ENCODE data around the gene EFTUD2. TPM values are rescaled to one million over a fixed set of nuclear protein-coding genes. Genes with fewer than 3 reads are reported as not detected.
"Not testable (repeated sequence)": the region's sequence is repeated elsewhere in the genome, so short reads cannot be mapped to it uniquely, and the experiment has no call there.

Gene EFTUD2
- 95.7 TPM for polyA plus RNA-seq (2013, experiment 1 of 2)
- polyA plus RNA-seq (2013, experiment 2 of 2) = 98.4 TPM

DNA sequence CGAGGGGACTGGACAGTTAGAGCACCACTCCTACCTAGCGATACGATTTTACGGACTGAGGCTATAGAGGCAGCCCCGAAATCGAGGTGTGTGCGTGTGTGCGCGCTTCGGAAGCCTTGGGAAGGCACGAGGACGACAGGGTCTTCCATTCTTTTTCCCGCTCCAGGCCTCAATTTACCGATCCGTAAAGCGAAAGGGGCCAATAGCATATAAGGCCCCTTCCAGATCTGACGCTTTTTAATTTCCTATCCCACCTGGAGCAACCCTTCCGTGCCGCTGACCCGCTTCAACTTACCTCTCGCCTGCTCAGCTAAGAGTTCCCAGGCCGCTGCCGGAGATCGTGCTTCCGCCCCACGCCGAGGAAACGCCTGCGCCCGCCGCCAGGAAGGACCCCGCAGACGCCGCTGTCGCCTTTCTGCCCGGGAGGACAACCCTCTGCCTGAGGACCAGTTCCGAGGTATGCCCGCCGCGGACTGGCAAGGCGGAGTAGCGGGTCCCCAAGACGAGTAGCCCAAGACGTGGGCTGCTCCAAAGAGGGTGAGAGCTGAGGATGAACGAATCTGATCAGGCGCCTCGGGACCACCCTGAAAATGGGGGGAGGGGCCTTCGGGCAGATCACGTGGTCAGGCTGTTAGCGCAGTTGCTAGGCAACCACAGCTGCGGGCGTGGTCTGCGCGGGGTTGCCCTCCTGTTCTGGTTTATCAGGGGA is at the start of gene EFTUD2:
EFTUD2 (minus strand) TSS at position 372 of the 709 bp plus-strand sequence. CDS start 4,924 bp downstream, outside the sequence.
- no peak within 1 kb of the TSS for H3K23ac ChIP-seq (ENCODE audit: low read length)
- peak within 1 kb of the TSS; percentile 73 for H2BK5ac ChIP-seq (ENCODE audit: low read length)
- H3K79me2 ChIP-seq (ENCODE audit: control insufficient read depth, insufficient read depth, low read length) = peaks cover 18% of the 10 kb centered on the region
- H3K27ac ChIP-seq (ENCODE audit: low read depth, low read length) = no peak within 1 kb of the TSS
- H4K5ac ChIP-seq (ENCODE audit: low read length) = no peak within 1 kb of the TSS
- no peak within 1 kb of the TSS for H3K18ac ChIP-seq (ENCODE audit: low read length)
- no CpG with 5 or more reads among the region's 54 CpGs for WGBS (ENCODE audit: extremely low coverage, insufficient coverage, low lambda C conversion rate)
- H2AK5ac ChIP-seq (ENCODE audit: low read length) = no peak within 1 kb of the TSS
- H3K27me3 ChIP-seq (ENCODE audit: insufficient read depth, low read length, poor library complexity) = no peaks in the 10 kb centered on the region
- H3K36me3 ChIP-seq (ENCODE audit: control insufficient read depth, insufficient read depth, low read length) = no peaks in the 10 kb centered on the region
- H3K9ac ChIP-seq (ENCODE audit: low read length) = peak within 1 kb of the TSS; percentile 89
- peaks cover 5% of the 10 kb centered on the region for H3K79me1 ChIP-seq (ENCODE audit: low read length)
- no peak within 1 kb of the TSS for H2BK120ac ChIP-seq (ENCODE audit: low read depth, low read length)
- H3K4me2 ChIP-seq (ENCODE audit: low read length) = peak within 1 kb of the TSS; percentile 81
- H3K4ac ChIP-seq (ENCODE audit: low read depth, low read length) = peak within 1 kb of the TSS; percentile 73
- H3K4me3 ChIP-seq (ENCODE audit: low read length) = peak within 1 kb of the TSS; percentile 82
- H3K56ac ChIP-seq (ENCODE audit: low read length) = peak within 1 kb of the TSS; percentile 96
- peak; percentile 93 for DNase-seq
- no peaks in the 10 kb centered on the region for H3K4me1 ChIP-seq (ENCODE audit: control insufficient read depth, low read depth, low read length)
- no peak within 1 kb of the TSS for H4K8ac ChIP-seq (ENCODE audit: low read depth, low read length)
- no peak within 1 kb of the TSS for H2BK15ac ChIP-seq (replicated peaks; ENCODE audit: low read depth)

DNA sequence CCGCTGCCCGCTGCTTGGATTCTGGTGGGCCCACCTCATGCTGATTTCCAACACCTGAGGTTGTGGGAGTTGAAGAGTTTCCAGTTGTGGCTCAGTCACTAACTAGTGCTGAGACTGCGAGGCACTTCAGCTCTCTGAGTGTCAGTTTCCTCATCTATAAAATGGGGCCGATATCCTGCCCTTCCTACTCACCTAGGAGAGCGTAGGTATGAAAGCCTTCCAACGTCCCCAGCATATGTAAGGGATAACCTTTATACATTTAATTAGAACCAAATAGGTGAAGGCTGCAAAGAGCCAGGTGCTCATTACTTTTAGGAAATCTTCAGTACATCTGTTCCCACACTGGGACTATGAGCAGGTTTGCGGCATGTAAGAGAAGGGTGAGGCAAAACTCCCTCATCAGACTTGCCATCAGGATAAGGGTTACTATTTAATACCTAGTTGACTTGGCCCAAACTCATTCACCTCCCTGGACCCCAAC is 49.1 kb upstream of the EFTUD2 start:
- no peak for DNase-seq
- no CpG with 5 or more reads among the region's 7 CpGs for WGBS (ENCODE audit: extremely low coverage, insufficient coverage, low lambda C conversion rate)
- peak overlapping the region; percentile 89 for H3K56ac ChIP-seq (ENCODE audit: low read length)
- H2BK15ac ChIP-seq (replicated peaks; ENCODE audit: low read depth) = no peak overlapping the region
- peaks cover 19% of the 10 kb centered on the region for H3K79me2 ChIP-seq (ENCODE audit: control insufficient read depth, insufficient read depth, low read length)
- peaks cover 3% of the 10 kb centered on the region for H3K79me1 ChIP-seq (ENCODE audit: low read length)
- peak overlapping the region; percentile 39 for H3K4me3 ChIP-seq (ENCODE audit: low read length)
- peaks cover 4% of the 10 kb centered on the region for H3K4me1 ChIP-seq (ENCODE audit: control insufficient read depth, low read depth, low read length)
- peak overlapping the region; percentile 6 for H3K23ac ChIP-seq (ENCODE audit: low read length)
- no peak overlapping the region for H2BK120ac ChIP-seq (ENCODE audit: low read depth, low read length)
- H3K4me2 ChIP-seq (ENCODE audit: low read length) = peak overlapping the region; percentile 96
- peak overlapping the region; percentile 79 for H3K9ac ChIP-seq (ENCODE audit: low read length)
- H4K5ac ChIP-seq (ENCODE audit: low read length) = no peak overlapping the region
- H4K8ac ChIP-seq (ENCODE audit: low read depth, low read length) = no peak overlapping the region
- H2BK5ac ChIP-seq (ENCODE audit: low read length) = no peak overlapping the region
- no peaks in the 10 kb centered on the region for H3K36me3 ChIP-seq (ENCODE audit: control insufficient read depth, insufficient read depth, low read length)
- H2AK5ac ChIP-seq (ENCODE audit: low read length) = no peak overlapping the region
- H3K4ac ChIP-seq (ENCODE audit: low read depth, low read length) = no peak overlapping the region
- no peak overlapping the region for H3K18ac ChIP-seq (ENCODE audit: low read length)
- no peaks in the 10 kb centered on the region for H3K27me3 ChIP-seq (ENCODE audit: insufficient read depth, low read length, poor library complexity)
- no peak overlapping the region for H3K27ac ChIP-seq (ENCODE audit: low read depth, low read length)

DNA sequence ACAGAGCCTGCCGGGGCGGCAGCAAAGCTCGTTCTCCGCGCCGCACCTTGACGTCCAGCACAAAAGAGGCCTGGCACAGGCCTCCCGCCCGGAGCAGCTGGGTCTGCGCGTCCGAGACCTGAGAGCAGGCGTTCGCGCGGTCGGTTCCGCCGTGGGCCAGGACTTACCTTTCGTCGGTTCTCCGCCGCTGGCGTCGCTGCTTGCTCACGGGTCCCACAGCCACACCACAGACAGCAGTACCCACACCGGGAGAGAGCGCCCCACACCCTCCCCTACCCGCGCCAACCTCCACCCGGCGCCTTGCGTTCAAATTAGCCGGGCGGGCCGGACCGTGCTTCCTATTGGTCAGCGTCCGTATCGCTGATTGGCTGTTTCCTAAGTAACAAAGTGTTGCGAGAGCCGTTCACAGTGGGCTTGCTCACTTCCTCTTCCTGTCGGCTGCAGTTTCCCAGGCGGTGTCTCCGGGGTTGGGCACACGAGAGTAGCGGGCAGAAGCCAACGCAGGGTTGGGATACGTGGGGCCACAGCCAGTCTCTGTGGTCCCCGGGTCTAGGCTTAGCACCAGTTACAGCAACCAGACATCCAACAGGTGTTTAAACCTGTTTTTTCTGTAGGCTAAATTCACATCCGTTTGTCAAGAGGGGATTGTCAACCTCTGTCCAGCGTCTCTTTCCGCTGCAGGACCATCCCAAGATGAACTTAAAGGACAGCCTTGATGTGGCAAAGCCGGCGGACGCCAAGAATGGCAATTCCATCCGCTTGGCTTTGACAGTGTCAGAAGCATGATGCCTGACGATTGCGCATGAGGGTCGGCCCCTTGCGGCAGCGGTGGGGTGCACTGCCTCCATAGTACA is 48.4 kb upstream of the EFTUD2 start, which contains the start of gene KIF18B:
KIF18B (minus strand) TSS at position 313 of the 854 bp plus-strand sequence. CDS start 11,429 bp downstream, outside the sequence.
- Histone ChIP-seq H3K4me2 (ENCODE audit: low read length) (peak within 1 kb of the TSS; percentile 96), H3K4ac (ENCODE audit: low read depth, low read length) (peak within 1 kb of the TSS; percentile 17), H2BK5ac (ENCODE audit: low read length) (peak within 1 kb of the TSS; percentile 71), H3K4me1 (ENCODE audit: control insufficient read depth, low read depth, low read length) (peaks cover 4% of the 10 kb centered on the region), H3K79me1 (ENCODE audit: low read length) (peaks cover 4% of the 10 kb centered on the region), H3K9ac (ENCODE audit: low read length) (peak within 1 kb of the TSS; percentile 99), H2BK15ac (replicated peaks; ENCODE audit: low read depth) (no peak within 1 kb of the TSS), H2BK120ac (ENCODE audit: low read depth, low read length) (no peak within 1 kb of the TSS), H4K5ac (ENCODE audit: low read length) (peak within 1 kb of the TSS; percentile 97), H3K4me3 (ENCODE audit: low read length) (peak within 1 kb of the TSS; percentile 89), H3K36me3 (ENCODE audit: control insufficient read depth, insufficient read depth, low read length) (no peaks in the 10 kb centered on the region), H3K27ac (ENCODE audit: low read depth, low read length) (peak within 1 kb of the TSS; percentile 14), H3K79me2 (ENCODE audit: control insufficient read depth, insufficient read depth, low read length) (peaks cover 21% of the 10 kb centered on the region), H2AK5ac (ENCODE audit: low read length) (no peak within 1 kb of the TSS), H3K23ac (ENCODE audit: low read length) (peak within 1 kb of the TSS; percentile 6), H3K56ac (ENCODE audit: low read length) (peak within 1 kb of the TSS; percentile 98), H3K27me3 (ENCODE audit: insufficient read depth, low read length, poor library complexity) (no peaks in the 10 kb centered on the region), H3K18ac (ENCODE audit: low read length) (peak within 1 kb of the TSS; percentile 63), H4K8ac (ENCODE audit: low read depth, low read length) (no peak within 1 kb of the TSS)
- WGBS (ENCODE audit: extremely low coverage, insufficient coverage, low lambda C conversion rate) = no CpG with 5 or more reads among the region's 62 CpGs
- peak; percentile 98 for DNase-seq

DNA sequence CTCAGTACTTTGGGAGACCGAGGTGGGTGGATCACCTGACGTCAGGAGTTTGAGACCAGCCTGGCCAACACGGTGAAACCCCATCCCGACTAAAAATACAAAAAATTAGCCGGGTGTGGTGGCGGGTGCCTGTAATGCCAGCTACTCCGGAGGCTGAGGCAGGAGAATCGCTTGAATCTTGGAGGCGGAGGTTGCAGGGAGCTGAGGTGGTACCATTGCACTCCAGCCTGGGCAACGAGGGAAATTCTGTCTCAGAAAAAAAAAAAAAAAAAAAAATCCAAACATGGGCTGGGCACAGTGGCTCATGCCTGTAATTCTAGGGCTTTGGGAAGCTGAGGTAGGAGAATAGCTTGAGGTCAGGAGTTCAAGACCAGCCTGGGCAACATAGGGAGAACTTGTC is 46.4 kb upstream of the EFTUD2 start:
- not testable (repeated sequence) for H4K5ac ChIP-seq (ENCODE audit: low read length); H2BK120ac ChIP-seq (ENCODE audit: low read depth, low read length); H3K36me3 ChIP-seq (ENCODE audit: control insufficient read depth, insufficient read depth, low read length)

DNA sequence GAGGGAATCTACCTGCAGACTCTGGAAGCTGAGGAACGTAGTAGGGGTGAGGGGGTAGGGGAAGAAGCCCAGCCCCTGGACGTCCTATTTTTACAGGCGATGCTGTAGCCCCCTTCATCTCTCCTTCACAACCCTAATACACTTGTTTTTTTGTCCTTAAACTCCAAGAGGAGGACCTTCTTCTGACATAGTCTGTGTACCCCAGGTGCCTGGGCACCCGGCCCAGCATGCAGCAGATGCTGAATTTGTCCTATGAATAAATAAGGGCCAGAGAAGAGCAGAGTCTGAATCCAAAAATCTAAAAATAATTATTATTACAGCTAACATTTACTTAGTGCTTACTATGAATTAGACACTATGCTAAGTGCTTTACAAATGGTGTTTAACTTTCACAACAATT is 43.2 kb upstream of the EFTUD2 start:
- Histone ChIP-seq H2AK5ac (ENCODE audit: low read length) (no peak overlapping the region), H3K4ac (ENCODE audit: low read depth, low read length) (no peak overlapping the region), H3K4me2 (ENCODE audit: low read length) (no peak overlapping the region), H3K79me2 (ENCODE audit: control insufficient read depth, insufficient read depth, low read length) (peaks cover 40% of the 10 kb centered on the region), H2BK120ac (ENCODE audit: low read depth, low read length) (no peak overlapping the region), H3K27me3 (ENCODE audit: insufficient read depth, low read length, poor library complexity) (no peaks in the 10 kb centered on the region), H3K79me1 (ENCODE audit: low read length) (peaks cover 13% of the 10 kb centered on the region), H4K5ac (ENCODE audit: low read length) (no peak overlapping the region), H4K8ac (ENCODE audit: low read depth, low read length) (no peak overlapping the region), H3K9ac (ENCODE audit: low read length) (no peak overlapping the region), H3K56ac (ENCODE audit: low read length) (no peak overlapping the region), H3K27ac (ENCODE audit: low read depth, low read length) (no peak overlapping the region), H3K4me3 (ENCODE audit: low read length) (no peak overlapping the region), H3K36me3 (ENCODE audit: control insufficient read depth, insufficient read depth, low read length) (no peaks in the 10 kb centered on the region), H2BK15ac (replicated peaks; ENCODE audit: low read depth) (no peak overlapping the region), H3K23ac (ENCODE audit: low read length) (no peak overlapping the region), H3K4me1 (ENCODE audit: control insufficient read depth, low read depth, low read length) (no peaks in the 10 kb centered on the region), H2BK5ac (ENCODE audit: low read length) (no peak overlapping the region), H3K18ac (ENCODE audit: low read length) (no peak overlapping the region)
- DNase-seq = no peak
- WGBS (ENCODE audit: extremely low coverage, insufficient coverage, low lambda C conversion rate) = no CpG with 5 or more reads among the region's 4 CpGs

More for the DNA sequence above, 46.4 kb upstream of the EFTUD2 start:
- not testable (repeated sequence) for H3K4me2 ChIP-seq (ENCODE audit: low read length); H2BK5ac ChIP-seq (ENCODE audit: low read length); H2BK15ac ChIP-seq (replicated peaks; ENCODE audit: low read depth); H3K27ac ChIP-seq (ENCODE audit: low read depth, low read length); H3K27me3 ChIP-seq (ENCODE audit: insufficient read depth, low read length, poor library complexity); H3K4ac ChIP-seq (ENCODE audit: low read depth, low read length); DNase-seq; H3K4me3 ChIP-seq (ENCODE audit: low read length); H3K56ac ChIP-seq (ENCODE audit: low read length); H3K9ac ChIP-seq (ENCODE audit: low read length); H3K4me1 ChIP-seq (ENCODE audit: control insufficient read depth, low read depth, low read length); H2AK5ac ChIP-seq (ENCODE audit: low read length); H3K23ac ChIP-seq (ENCODE audit: low read length); H4K8ac ChIP-seq (ENCODE audit: low read depth, low read length); H3K18ac ChIP-seq (ENCODE audit: low read length)
- Histone ChIP-seq H3K79me1 (ENCODE audit: low read length) (peaks cover 11% of the 10 kb centered on the region), H3K79me2 (ENCODE audit: control insufficient read depth, insufficient read depth, low read length) (peaks cover 34% of the 10 kb centered on the region)
- WGBS (ENCODE audit: extremely low coverage, insufficient coverage, low lambda C conversion rate) = no CpG with 5 or more reads among the region's 10 CpGs
